BJ (cell line): ENCODE data around the gene KRTAP5-6. TPM values are rescaled to one million over a fixed set of nuclear protein-coding genes. Genes with fewer than 3 reads are reported as not detected.

Experiments used
- CTCF ChIA-PET: fragments of 350-600 bp; formaldehyde crosslinking; extraction: SDS; loops from one replicate; lab custom pipeline; 2021; ENCODE audit warnings: antibody characterized with exemption, inconsistent platforms; lab: Yijun Ruan, JAX
- POLR2A ChIA-PET: fragments of 300-600 bp; sonication (Branson Sonifier 250); formaldehyde crosslinking; extraction: SDS; loops from one replicate; lab custom pipeline; 2021; ENCODE audit warnings: antibody characterized with exemption; lab: Charles Lee
- DNase-seq: peaks from one replicate; pipeline ENCODE4 v3.0.0-alpha.2; 2011; ENCODE audit warnings: low read depth
- H3K27me3 ChIP-seq: 2 replicates; pipeline ENCODE4 v1.6.0; 2011; ENCODE audit warnings: low read length; ENCODE audit not compliant: control insufficient read depth, insufficient read depth
- H3K36me3 ChIP-seq: 2 replicates; pipeline ENCODE4 v1.5.1; 2011; ENCODE audit warnings: low read length; ENCODE audit not compliant: control insufficient read depth, insufficient read depth
- H3K4me3 ChIP-seq: 2 replicates; pipeline ENCODE4 v1.5.1; 2011; ENCODE audit warnings: low read depth, mild to moderate bottlenecking, control low read depth, low read length
- CTCF ChIP-seq: IDR thresholded peaks from 2 replicates; pipeline ENCODE4 v1.5.1; 2011; ENCODE audit warnings: low read depth, mild to moderate bottlenecking, control low read depth, inconsistent platforms, low read length, moderate library complexity; ENCODE audit not compliant: insufficient read depth
- polyA plus RNA-seq: library from polyadenylated mRNA; depleted of rRNA; stranded (reverse); fragments of >200 nt; gene quantifications from 2 replicates; pipeline ENCODE4 v1.2.3, GENCODE V29; 2011

KRTAP5-6 gene
- polyA plus RNA-seq, 1 experiment: not detected

DNA sequence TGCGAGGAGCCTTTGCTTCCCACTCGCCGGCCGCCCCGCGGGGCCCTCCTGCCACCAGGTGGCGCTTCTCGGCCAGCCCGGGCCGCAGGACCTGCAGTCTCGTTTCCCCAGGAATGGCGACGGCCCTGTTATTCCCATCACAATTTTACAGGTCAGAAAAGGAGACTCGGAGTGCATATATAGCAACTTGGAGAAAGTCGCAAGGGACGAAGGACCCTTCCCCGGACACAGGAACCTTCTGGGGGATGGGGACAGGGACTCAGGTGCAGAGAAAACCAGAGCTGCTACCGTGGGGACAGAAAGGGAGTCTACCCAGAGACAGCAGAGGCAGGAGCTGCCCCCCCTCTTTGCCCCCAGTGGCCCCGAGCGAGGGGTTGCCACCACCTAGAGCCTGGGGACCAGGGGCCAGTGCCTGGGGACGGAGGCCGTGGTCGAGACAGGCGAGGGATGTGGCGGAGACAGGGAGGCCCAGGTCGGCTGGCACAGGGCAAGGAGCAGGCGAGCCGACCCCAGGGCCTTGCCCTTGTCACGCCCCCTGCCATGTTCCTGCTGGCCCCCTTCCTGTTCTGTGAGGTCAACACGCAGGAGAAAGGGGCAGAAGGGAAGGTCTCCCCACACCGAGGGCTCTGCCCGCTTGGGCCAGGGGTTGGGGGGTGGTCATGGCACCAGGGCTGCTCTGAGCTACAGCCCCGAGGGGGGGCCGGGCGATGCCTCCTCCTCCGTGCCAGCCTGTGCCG is 3.5 kb upstream of the KRTAP5-6 start:
- Histone ChIP-seq H3K36me3 (no peaks in the 10 kb centered on the region), H3K4me3 (no peak overlapping the region), H3K27me3 (peaks cover 14% of the 10 kb centered on the region)
- POLR2A ChIA-PET: no interaction called here
- CTCF ChIA-PET: interaction anchor here (0.6 to 7.9 kb wide), 78 partner anchors 9 to 465 kb away, joined by 3 to 510 read pairs (median 5); partner anchors contain the start of genes H19, LSP1, MRPL23 and SYT8
- peak; percentile 99 for TF ChIP-seq CTCF
- DNase-seq: peak; percentile 2

DNA sequence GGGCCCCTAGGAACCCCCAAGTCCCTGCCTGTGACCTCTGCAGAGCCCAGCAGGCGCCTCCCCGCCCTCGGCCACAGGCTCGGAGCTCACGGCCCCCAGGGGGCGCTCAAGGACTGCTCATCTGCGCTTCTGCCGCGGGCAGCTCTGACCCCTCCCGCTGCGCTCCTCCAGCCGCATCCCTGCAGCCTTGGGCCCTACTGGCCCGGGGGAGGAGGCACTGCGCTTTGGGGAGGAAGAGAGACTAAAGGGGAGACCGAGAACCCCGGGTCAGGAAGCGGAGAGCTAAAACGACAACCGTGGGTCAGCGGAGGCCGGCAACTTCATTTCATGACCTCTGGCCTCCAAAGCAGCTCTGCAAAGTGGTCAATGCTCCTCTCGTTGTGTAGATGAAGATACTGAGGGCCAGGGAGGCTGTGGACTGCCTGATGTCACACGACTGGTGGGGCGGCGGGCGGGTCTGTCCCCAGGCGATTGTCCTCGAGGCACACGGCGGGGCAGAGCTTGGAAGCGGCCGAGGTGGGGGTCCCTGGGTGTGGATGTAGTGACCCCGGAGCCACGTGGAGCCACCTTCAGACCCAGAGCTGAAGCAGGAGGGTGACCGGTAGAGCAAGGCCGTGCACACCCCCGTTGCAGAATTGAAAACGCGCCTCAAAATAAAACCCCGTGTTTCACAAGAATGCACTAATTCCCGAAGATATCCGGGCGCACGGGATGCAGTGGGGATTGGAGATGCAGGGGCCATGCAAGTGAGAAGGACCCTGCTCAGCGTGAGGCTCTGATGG is 2.7 kb upstream of the KRTAP5-6 start:
- H3K36me3 ChIP-seq: no peaks in the 10 kb centered on the region
- H3K4me3 ChIP-seq: no peak overlapping the region
- ChIA-PET POLR2A (no interaction called here), CTCF (interaction anchor here (0.6 to 7.9 kb wide), 81 partner anchors 8 to 464 kb away, joined by 3 to 510 read pairs (median 5); partner anchors contain the start of genes H19, IFITM10, LSP1 and MRPL23)
- no peak for DNase-seq
- H3K27me3 ChIP-seq: peaks cover 14% of the 10 kb centered on the region
- TF ChIP-seq CTCF: peak; percentile 93

DNA sequence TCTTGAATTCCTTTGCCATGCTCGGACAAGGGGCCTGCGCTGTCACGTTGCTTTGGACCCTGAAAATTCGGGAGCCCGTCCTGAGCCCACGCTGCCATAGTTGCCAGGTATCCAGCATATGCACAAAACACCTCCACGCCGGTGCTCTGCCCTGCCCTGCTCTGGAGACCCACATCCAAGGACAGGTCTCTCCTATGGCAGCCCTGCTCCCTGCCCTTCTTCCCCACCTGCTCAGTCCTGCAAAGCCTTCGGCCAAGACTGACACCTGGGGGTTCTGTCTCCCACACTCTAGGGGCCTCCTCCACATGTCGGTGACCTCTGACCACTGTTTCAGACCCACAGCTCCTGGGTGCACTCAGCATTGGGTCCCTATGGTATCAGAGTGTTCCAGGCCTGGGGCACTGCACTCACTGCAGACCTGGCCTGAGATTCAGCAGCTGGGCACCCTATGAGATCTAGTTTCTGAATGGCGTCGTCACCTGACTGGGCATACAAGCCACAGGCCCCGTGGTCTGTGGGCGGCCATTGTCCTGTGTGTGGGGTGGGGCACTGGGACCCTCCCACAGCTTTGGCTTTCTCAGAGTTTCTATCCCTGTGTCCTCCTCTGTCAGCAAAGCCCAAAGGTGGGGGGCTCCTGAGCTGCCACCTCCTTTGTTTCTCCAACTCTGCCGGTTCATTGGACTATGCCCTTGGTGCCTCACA is 2.0 kb upstream of the KRTAP5-6 start:
- Histone ChIP-seq H3K36me3 (no peaks in the 10 kb centered on the region), H3K27me3 (peaks cover 14% of the 10 kb centered on the region), H3K4me3 (no peak overlapping the region)
- DNase-seq: no peak
- POLR2A ChIA-PET: no interaction called here
- CTCF ChIA-PET: interaction anchor here (0.8 to 7.9 kb wide), 31 partner anchors 12 to 463 kb away, joined by 3 to 510 read pairs (median 10); partner anchors contain the start of genes MRPL23, SYT8 and TNNI2
- TF ChIP-seq CTCF: no peak

DNA sequence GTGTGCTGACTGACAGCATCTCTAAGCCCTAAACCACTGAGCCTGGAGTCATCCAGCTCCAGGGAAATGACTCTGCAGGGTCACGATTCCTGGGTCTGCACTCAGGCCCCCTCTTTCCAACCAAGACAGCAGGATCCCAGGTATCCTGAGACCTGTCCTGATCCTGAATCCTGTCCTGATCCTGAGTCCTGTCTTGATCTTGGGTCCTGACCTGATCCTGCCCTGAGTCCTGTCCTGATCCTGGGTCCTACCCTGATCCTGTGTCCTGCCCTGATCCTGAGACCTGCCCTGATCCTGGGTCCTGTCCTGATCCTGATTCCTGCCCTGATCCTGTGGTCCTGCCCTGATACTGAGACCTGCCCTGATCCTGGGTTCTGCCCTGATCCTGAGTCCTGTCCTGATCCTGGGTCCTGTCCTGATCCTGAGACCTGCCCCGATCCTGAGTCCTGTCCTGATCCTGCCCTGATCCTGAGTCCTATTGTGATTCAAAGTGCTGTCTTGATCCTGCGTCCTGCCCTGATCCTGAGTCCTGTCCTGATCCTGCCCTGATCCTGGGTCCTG is 1.4 kb upstream of the KRTAP5-6 start:
- H3K4me3 ChIP-seq: no peak overlapping the region
- TF ChIP-seq CTCF: no peak
- ChIA-PET CTCF (interaction anchor here (2.7 to 7.9 kb wide), 4 partner anchors 135 to 461 kb away, joined by 20 to 510 read pairs (median 70); partner anchors contain the start of gene SYT8), POLR2A (no interaction called here)
- no peak for DNase-seq
- peaks cover 16% of the 10 kb centered on the region for H3K27me3 ChIP-seq
- no peaks in the 10 kb centered on the region for H3K36me3 ChIP-seq
